Karpas-422 (cell line): ENCODE results near the gene ACSF3. TPM values are rescaled to one million over a fixed set of nuclear protein-coding genes. Genes with fewer than 3 reads are reported as not detected.
A peak's percentile ranks its signal among the peaks of the same experiment; 100 is the strongest.

Source experiments
- DNase-seq: peaks from one replicate; pipeline ENCODE4 v3.0.0-alpha.2; 2015
- H2AFZ ChIP-seq: fragments of 200-600 bp; sonication (generic); 2 replicates; pipeline ENCODE4 v1.6.1; 2014; ENCODE audit warnings: antibody characterized with exemption, low read length, mixed read lengths
- H3K27ac ChIP-seq: fragments of 200-600 bp; sonication (generic); 2 replicates; pipeline ENCODE4 v1.5.1; 2014; ENCODE audit warnings: mild to moderate bottlenecking, low read length, moderate library complexity
- H3K27me3 ChIP-seq: fragments of 200-600 bp; sonication (generic); 2 replicates; pipeline ENCODE4 v1.6.1; 2014; ENCODE audit warnings: low read length, mixed read lengths
- H3K36me3 ChIP-seq: fragments of 200-600 bp; sonication (generic); 2 replicates; pipeline ENCODE4 v1.6.1; 2014; ENCODE audit warnings: low read length, mixed read lengths; ENCODE audit not compliant: insufficient read depth
- H3K4me1 ChIP-seq: fragments of 200-600 bp; sonication (generic); 2 replicates; pipeline ENCODE4 v1.6.1; 2014; ENCODE audit warnings: mild to moderate bottlenecking, low read length, mixed read lengths
- H3K4me2 ChIP-seq: fragments of 200-600 bp; sonication (generic); 2 replicates; pipeline ENCODE4 v1.6.1; 2014; ENCODE audit warnings: low read length, low read depth, mild to moderate bottlenecking; ENCODE audit not compliant: poor library complexity, severe bottlenecking
- H3K4me3 ChIP-seq: fragments of 200-600 bp; sonication (generic); 2 replicates; pipeline ENCODE4 v1.5.1; 2014; ENCODE audit warnings: mild to moderate bottlenecking, antibody characterized with exemption, low read length, mixed read lengths
- H3K79me2 ChIP-seq: fragments of 200-600 bp; sonication (generic); 2 replicates; pipeline ENCODE4 v1.6.1; 2014; ENCODE audit warnings: mild to moderate bottlenecking, low read length, mixed read lengths
- H3K9ac ChIP-seq: fragments of 200-600 bp; sonication (generic); 2 replicates; pipeline ENCODE4 v1.6.0; 2014; ENCODE audit warnings: low read length
- H3K9me2 ChIP-seq: fragments of 200-600 bp; sonication (generic), shearing (Covaris generic); replicated peaks from 2 replicates; pipeline ENCODE4 v1.6.0; 2014; ENCODE audit warnings: mild to moderate bottlenecking, low read length, moderate library complexity; ENCODE audit not compliant: insufficient read depth
- H3K9me3 ChIP-seq: fragments of 300-700, 200-600 bp; sonication (generic); 2 replicates; pipeline ENCODE4 v1.6.1; 2014; ENCODE audit warnings: low read length, mixed read lengths
- H4K20me1 ChIP-seq: fragments of 200-600 bp; sonication (generic); 2 replicates; pipeline ENCODE4 v1.6.1; 2014; ENCODE audit warnings: mild to moderate bottlenecking, antibody characterized with exemption, low read length, low read depth; ENCODE audit not compliant: insufficient read depth
- total RNA-seq: library from RNA; depleted of rRNA; stranded (reverse); fragments of >200 nt; shearing (Covaris generic); gene quantifications from 2 replicates; pipeline ENCODE4 v1.2.3, GENCODE V29; 2014; ENCODE audit warnings: low replicate concordance

ACSF3 gene
- total RNA-seq, 1 experiment from 2014 or later: 30.4 TPM

DNA sequence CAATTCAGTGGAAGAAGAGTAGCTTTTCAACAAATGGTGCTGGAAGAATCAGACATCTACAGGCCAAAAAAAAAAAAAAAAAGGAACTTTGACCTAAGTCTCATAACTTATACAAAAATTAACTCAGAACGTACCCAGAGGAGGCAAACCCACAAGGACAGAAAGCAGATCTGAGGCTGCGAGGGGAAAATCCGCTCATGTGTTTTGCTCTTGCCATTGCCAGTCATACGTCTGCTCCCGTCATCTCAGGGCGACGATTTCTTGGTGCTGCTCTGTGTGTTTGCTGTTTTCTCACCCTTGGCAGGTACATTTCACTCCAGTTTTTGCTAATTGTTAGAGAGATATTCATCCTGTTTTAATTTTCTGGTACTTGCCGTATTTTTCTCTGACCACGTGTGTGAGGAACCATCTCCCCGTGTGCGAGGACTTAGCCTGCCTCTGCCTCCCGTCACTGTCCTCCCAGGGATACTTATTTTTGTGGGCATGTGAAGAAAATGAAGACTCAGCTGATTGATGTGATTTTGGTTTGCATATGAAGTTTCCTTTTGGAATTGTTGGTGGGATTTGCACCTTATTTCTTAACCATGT is 33.4 kb upstream of the ACSF3 start:
- Histone ChIP-seq H3K9me2 (no peaks in the 10 kb centered on the region), H3K4me2 (no peak overlapping the region), H3K36me3 (no peaks in the 10 kb centered on the region), H3K4me3 (no peak overlapping the region), H3K79me2 (no peaks in the 10 kb centered on the region), H3K9me3 (no peaks in the 10 kb centered on the region), H3K27ac (no peak overlapping the region), H3K4me1 (no peaks in the 10 kb centered on the region), H4K20me1 (no peaks in the 10 kb centered on the region), H3K27me3 (no peaks in the 10 kb centered on the region), H3K9ac (no peak overlapping the region), H2AFZ (no peak overlapping the region)
- DNase-seq: peak; percentile 52

DNA sequence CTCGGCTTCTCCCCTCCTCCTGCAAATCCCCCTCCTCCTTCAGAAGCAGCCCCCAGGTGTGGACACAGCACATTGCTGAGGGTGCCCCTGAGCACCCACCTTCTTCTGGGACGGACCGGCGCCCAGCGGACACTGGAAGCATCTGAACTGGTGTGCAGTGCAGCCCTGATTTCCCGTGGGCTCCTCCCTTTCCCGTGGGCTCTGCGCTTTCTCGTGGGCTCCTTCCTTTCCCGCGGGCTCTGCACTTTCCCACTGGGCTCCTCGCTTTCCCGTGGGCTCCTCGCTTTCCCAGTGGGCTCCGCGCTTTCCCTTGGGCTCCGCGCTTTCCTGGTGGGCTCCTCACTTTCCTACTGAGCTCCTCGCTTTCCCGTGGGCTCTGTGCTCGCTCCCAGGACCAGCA is 32.6 kb upstream of the ACSF3 start:
- Histone ChIP-seq H3K27me3 (no peaks in the 10 kb centered on the region), H3K9me3 (no peaks in the 10 kb centered on the region), H3K79me2 (no peaks in the 10 kb centered on the region), H3K9ac (no peak overlapping the region), H3K36me3 (no peaks in the 10 kb centered on the region), H4K20me1 (no peaks in the 10 kb centered on the region), H3K27ac (no peak overlapping the region), H2AFZ (no peak overlapping the region), H3K4me3 (no peak overlapping the region), H3K4me2 (no peak overlapping the region), H3K4me1 (no peaks in the 10 kb centered on the region), H3K9me2 (no peaks in the 10 kb centered on the region)
- no peak for DNase-seq

- H3K9me3 ChIP-seq: no peaks in the 10 kb centered on the region
- H3K79me2 ChIP-seq: no peaks in the 10 kb centered on the region
- no peak overlapping the region for H2AFZ ChIP-seq
- H3K36me3 ChIP-seq: no peaks in the 10 kb centered on the region
- DNase-seq: no peak
- no peak overlapping the region for H3K9ac ChIP-seq
- H4K20me1 ChIP-seq: no peaks in the 10 kb centered on the region
- H3K27me3 ChIP-seq: no peaks in the 10 kb centered on the region
- no peaks in the 10 kb centered on the region for H3K4me1 ChIP-seq
- H3K4me3 ChIP-seq: no peak overlapping the region
- H3K9me2 ChIP-seq: no peaks in the 10 kb centered on the region
- H3K27ac ChIP-seq: no peak overlapping the region
- no peak overlapping the region for H3K4me2 ChIP-seq
These were observed 31.9 kb upstream of the ACSF3 start for GRCh38 chr16:89061590-89062380.

- no peak overlapping the region for H3K9ac ChIP-seq
- no peak for DNase-seq
- no peaks in the 10 kb centered on the region for H3K79me2 ChIP-seq
- no peaks in the 10 kb centered on the region for H3K9me2 ChIP-seq
- no peaks in the 10 kb centered on the region for H3K9me3 ChIP-seq
- H4K20me1 ChIP-seq: no peaks in the 10 kb centered on the region
- H2AFZ ChIP-seq: no peak overlapping the region
- H3K36me3 ChIP-seq: no peaks in the 10 kb centered on the region
- H3K4me2 ChIP-seq: no peak overlapping the region
- no peak overlapping the region for H3K4me3 ChIP-seq
- no peak overlapping the region for H3K27ac ChIP-seq
- H3K27me3 ChIP-seq: no peaks in the 10 kb centered on the region
- H3K4me1 ChIP-seq: peaks cover 4% of the 10 kb centered on the region; the same call in 1 of the 2 replicates
These were observed 31.0 kb upstream of the ACSF3 start for GRCh38 chr16:89062389-89063345.

DNA sequence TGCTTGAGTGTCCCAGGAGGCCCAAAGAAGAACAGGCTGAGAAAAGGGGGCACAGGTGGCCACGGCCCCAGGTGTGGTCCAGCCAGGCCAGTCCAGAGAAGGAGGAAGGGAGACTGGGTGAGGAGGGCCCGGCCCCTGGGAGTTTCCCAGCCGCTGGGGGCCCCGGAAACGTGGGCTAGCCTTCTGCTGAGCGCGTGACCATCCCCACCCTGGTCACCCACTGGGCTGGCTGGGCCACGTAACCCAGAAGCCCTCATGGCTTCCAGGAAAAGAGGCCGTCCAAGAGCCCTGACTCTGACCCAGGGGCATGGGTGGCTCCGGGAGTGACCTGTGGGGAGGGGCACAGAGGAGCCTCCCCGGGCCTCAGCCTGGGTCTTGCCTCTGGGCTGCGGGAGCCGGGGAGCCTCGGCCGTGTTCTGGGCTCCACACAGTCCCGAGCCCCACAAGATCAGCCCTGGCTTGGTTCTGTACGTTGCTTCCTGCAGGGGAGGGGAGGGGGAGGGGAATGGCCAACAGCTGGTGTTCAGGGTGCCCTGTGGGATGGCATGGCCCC is 29.8 kb upstream of the ACSF3 start:
- Histone ChIP-seq H2AFZ (no peak overlapping the region), H3K4me3 (no peak overlapping the region), H3K4me1 (peaks cover 8% of the 10 kb centered on the region; the same call in 1 of the 2 replicates)

DNA sequence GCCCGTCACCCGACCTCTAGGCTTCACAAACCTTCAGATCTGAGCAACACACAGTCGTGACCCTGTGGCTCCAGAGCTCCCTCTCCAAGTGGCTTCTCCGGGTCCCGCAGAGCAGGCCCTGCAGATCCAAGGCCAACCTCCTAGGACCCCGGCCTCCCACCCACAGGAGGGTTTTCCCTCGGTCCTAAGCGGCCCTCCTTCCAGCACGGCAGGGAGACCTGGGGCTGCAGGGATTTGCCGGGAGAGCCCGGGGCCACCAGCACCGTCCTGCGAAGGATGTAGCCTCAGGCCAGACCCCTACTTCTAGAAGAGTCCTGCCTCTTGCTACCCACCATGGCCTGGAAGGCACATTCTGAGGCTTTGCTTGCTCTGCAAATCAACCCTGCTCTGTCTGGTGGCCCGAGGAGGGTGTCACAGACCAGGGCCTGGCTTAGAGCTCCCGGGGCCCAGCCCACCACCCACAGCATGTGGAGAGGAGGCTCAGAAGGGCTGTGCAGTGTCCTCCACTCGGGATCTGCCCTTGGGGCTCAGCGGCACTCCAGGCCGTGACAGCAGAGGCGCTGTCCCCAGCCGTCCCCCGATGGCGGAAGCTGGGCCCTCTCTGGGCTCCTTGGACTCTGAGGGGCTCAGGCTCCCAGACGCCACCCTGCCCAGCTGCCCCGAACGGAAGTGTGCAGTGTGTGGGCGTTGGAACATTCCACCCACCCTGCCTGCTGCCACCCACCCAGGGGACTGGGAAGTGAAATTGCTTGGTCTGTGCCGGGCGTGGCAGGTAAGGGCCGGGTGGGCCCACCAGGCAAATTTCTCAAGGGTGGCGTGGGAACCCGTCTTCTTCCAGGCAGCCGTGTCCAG is 28.8 kb upstream of the ACSF3 start:
- H3K9ac ChIP-seq: no peak overlapping the region
- no peaks in the 10 kb centered on the region for H3K9me2 ChIP-seq
- H4K20me1 ChIP-seq: 0 out of 2 replicates have a peak, but pooled peaks cover 4% of the 10 kb centered on the region
- H3K27me3 ChIP-seq: no peaks in the 10 kb centered on the region
- H3K36me3 ChIP-seq: no peaks in the 10 kb centered on the region
- no peak overlapping the region for H3K4me3 ChIP-seq
- H3K9me3 ChIP-seq: no peaks in the 10 kb centered on the region
- DNase-seq: no peak
- no peaks in the 10 kb centered on the region for H3K79me2 ChIP-seq
- no peak overlapping the region for H2AFZ ChIP-seq
- H3K4me2 ChIP-seq: no peak overlapping the region
- peaks cover 8% of the 10 kb centered on the region; the same call in 1 of the 2 replicates for H3K4me1 ChIP-seq
- H3K27ac ChIP-seq: no peak overlapping the region

More for the DNA sequence above, 29.8 kb upstream of the ACSF3 start:
- H3K4me2 ChIP-seq: no peak overlapping the region
- no peak overlapping the region for H3K9ac ChIP-seq
- no peaks in the 10 kb centered on the region for H3K79me2 ChIP-seq
- 0 out of 2 replicates have a peak, but pooled peaks cover 4% of the 10 kb centered on the region for H4K20me1 ChIP-seq
- H3K27me3 ChIP-seq: no peaks in the 10 kb centered on the region
- DNase-seq: no peak
- H3K9me3 ChIP-seq: no peaks in the 10 kb centered on the region
- no peaks in the 10 kb centered on the region for H3K9me2 ChIP-seq
- H3K36me3 ChIP-seq: no peaks in the 10 kb centered on the region
- no peak overlapping the region for H3K27ac ChIP-seq

DNA sequence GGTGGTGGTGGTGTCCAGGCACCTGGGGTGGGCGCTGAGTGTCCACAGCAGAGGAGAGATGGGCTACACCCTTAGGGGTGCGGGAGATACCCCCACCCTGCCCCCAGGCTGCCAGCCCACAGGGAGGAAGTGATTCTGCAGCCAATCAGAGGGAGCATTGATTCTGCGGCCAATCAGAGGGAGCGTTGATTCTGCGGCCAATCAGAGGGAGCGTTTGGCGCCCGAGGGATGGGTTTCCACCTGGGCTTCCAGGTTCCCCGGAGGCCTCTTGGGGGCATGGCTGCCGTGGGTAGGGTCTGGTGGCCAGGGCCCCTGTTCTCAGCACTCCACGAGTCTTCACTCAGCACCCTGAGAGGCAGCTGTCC is 28.2 kb upstream of the ACSF3 start:
- Histone ChIP-seq H3K79me2 (no peaks in the 10 kb centered on the region), H3K27ac (no peak overlapping the region), H3K9ac (no peak overlapping the region), H3K4me1 (peaks cover 8% of the 10 kb centered on the region; the same call in 1 of the 2 replicates), H3K36me3 (no peaks in the 10 kb centered on the region), H4K20me1 (0 out of 2 replicates have a peak, but pooled peaks cover 4% of the 10 kb centered on the region), H3K4me2 (no peak overlapping the region), H3K9me2 (no peaks in the 10 kb centered on the region), H3K4me3 (no peak overlapping the region), H3K9me3 (no peaks in the 10 kb centered on the region), H2AFZ (no peak overlapping the region), H3K27me3 (no peaks in the 10 kb centered on the region)
- DNase-seq: no peak
